Inferior parietal cortex (tissue), 1 donor: Measurements from ENCODE around the gene GNGT2.

ENCODE experiments used
- DNase-seq: peaks from one replicate; pipeline ENCODE4 v3.0.0-alpha.2; 2016; ENCODE audit errors: extremely low spot score

Gene GNGT2

GRCh38 chr17:49229076-49229804, 18.9 kb upstream of the GNGT2 start:
- no peak for DNase-seq

GRCh38 chr17:49227436-49228261, 17.3 kb upstream of the GNGT2 start:
- DNase-seq: peak; percentile 80

- DNase-seq: no peak
Measured at GRCh38 chr17:49226771-49227435, 16.5 kb upstream of the GNGT2 start.

GRCh38 chr17:49225554-49226236, 15.3 kb upstream of the GNGT2 start:
- DNase-seq: no peak

GRCh38 chr17:49224997-49225337, 14.6 kb upstream of the GNGT2 start:
- no peak for DNase-seq

GRCh38 chr17:49224198-49224996, 14.0 kb upstream of the GNGT2 start:
- DNase-seq: no peak

GRCh38 chr17:49223517-49224197, 13.3 kb upstream of the GNGT2 start:
- peak; percentile 54 for DNase-seq

GRCh38 chr17:49223168-49223516, 12.8 kb upstream of the GNGT2 start:
- no peak for DNase-seq

GRCh38 chr17:49219987-49220386, 9.6 kb upstream of the GNGT2 start:
- DNase-seq: no peak

GRCh38 chr17:49218941-49219913, 8.9 kb upstream of the GNGT2 start:
- DNase-seq: no peak

- DNase-seq: no peak
Measured at GRCh38 chr17:49217651-49218413, 7.5 kb upstream of the GNGT2 start.

GRCh38 chr17:49216953-49217650, 6.7 kb upstream of the GNGT2 start:
- DNase-seq: no peak

- DNase-seq: no peak
Measured at GRCh38 chr17:49216482-49216881, 6.1 kb upstream of the GNGT2 start.

GRCh38 chr17:49214676-49215360, 4.4 kb upstream of the GNGT2 start:
- no peak for DNase-seq

GRCh38 chr17:49213847-49214246, 3.5 kb upstream of the GNGT2 start:
- no peak for DNase-seq

GRCh38 chr17:49213399-49213798, 3.0 kb upstream of the GNGT2 start:
- DNase-seq: no peak

GRCh38 chr17:49209061-49209571, 1.3 kb downstream of the GNGT2 start:
- no peak for DNase-seq
